Chondrocyte (in vitro differentiated cells): ENCODE data around the gene MBNL1. TPM values are rescaled to one million over a fixed set of nuclear protein-coding genes. Genes with fewer than 3 reads are reported as not detected.

Experiments
- DNase-seq: peaks from one replicate; pipeline ENCODE4 v3.0.0; 2021; ENCODE audit warnings: mixed read lengths, low spot score
- H3K27ac Mint-ChIP-seq: one replicate; pipeline ENCODE4 v1.8.0; 2021; ENCODE audit warnings: mild to moderate bottlenecking, moderate library complexity, mixed read lengths; ENCODE audit not compliant: unreplicated experiment
- H3K27me3 Mint-ChIP-seq: 2 replicates; pipeline ENCODE4 v1.8.0; 2021; ENCODE audit warnings: low read depth, mixed read lengths
- H3K36me3 Mint-ChIP-seq: 2 replicates; pipeline ENCODE4 v1.8.0; 2021; ENCODE audit warnings: low read depth, mixed read lengths
- H3K4me1 Mint-ChIP-seq: 2 replicates; pipeline ENCODE4 v1.8.0; 2021; ENCODE audit warnings: low read depth, mild to moderate bottlenecking, mixed read lengths
- H3K4me3 Mint-ChIP-seq: one replicate; pipeline ENCODE4 v1.8.0; 2021; ENCODE audit warnings: mild to moderate bottlenecking, moderate library complexity, mixed read lengths; ENCODE audit not compliant: unreplicated experiment
- H3K9me3 Mint-ChIP-seq: 2 replicates; pipeline ENCODE4 v1.8.0; 2021; ENCODE audit warnings: low read depth, mixed read lengths
- total RNA-seq: library from RNA; stranded (reverse); gene quantifications from 3 replicates; pipeline ENCODE4 v1.2.1, GENCODE V29; 2021
- TF ChIP-seq, protein P1 (sequence below): fragments of 200-600 bp; sonication (generic); IDR thresholded peaks from 2 replicates; pipeline ENCODE4 v1.5.0; 2021; ENCODE audit warnings: antibody characterized with exemption, mild to moderate bottlenecking, moderate library complexity

Gene MBNL1
- total RNA-seq, 1 donor from 2014 or later, result 166 TPM

DNA sequence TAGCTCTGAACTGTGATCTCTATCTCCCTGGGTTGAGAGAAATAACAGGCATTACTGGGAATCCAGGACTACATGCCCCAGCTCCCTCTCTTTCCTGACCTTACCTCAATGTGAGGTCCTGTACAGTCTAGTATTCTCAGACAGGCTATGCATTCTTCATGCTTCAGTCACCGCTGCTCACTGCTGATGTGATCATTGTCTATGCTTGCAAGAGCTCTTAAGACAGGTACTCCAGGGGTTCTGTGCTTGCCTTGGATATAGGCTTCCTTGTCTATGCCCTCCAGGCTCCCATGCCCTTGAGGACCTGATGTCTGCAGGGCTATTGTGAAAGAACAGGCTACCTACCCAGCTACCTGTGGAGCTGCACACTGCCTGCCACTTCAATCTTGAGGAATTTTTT lies 183.6 kb downstream of the MBNL1 start:
- Mint-ChIP-seq H3K27ac (no peak overlapping the region), H3K4me1 (peaks cover 7% of the 10 kb centered on the region), H3K9me3 (no peaks in the 10 kb centered on the region), H3K4me3 (no peak overlapping the region), H3K36me3 (peaks cover 6% of the 10 kb centered on the region), H3K27me3 (no peaks in the 10 kb centered on the region)
- TF ChIP-seq, protein P1, sequence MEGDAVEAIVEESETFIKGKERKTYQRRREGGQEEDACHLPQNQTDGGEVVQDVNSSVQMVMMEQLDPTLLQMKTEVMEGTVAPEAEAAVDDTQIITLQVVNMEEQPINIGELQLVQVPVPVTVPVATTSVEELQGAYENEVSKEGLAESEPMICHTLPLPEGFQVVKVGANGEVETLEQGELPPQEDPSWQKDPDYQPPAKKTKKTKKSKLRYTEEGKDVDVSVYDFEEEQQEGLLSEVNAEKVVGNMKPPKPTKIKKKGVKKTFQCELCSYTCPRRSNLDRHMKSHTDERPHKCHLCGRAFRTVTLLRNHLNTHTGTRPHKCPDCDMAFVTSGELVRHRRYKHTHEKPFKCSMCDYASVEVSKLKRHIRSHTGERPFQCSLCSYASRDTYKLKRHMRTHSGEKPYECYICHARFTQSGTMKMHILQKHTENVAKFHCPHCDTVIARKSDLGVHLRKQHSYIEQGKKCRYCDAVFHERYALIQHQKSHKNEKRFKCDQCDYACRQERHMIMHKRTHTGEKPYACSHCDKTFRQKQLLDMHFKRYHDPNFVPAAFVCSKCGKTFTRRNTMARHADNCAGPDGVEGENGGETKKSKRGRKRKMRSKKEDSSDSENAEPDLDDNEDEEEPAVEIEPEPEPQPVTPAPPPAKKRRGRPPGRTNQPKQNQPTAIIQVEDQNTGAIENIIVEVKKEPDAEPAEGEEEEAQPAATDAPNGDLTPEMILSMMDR, result no peak
- no peak for DNase-seq

DNA sequence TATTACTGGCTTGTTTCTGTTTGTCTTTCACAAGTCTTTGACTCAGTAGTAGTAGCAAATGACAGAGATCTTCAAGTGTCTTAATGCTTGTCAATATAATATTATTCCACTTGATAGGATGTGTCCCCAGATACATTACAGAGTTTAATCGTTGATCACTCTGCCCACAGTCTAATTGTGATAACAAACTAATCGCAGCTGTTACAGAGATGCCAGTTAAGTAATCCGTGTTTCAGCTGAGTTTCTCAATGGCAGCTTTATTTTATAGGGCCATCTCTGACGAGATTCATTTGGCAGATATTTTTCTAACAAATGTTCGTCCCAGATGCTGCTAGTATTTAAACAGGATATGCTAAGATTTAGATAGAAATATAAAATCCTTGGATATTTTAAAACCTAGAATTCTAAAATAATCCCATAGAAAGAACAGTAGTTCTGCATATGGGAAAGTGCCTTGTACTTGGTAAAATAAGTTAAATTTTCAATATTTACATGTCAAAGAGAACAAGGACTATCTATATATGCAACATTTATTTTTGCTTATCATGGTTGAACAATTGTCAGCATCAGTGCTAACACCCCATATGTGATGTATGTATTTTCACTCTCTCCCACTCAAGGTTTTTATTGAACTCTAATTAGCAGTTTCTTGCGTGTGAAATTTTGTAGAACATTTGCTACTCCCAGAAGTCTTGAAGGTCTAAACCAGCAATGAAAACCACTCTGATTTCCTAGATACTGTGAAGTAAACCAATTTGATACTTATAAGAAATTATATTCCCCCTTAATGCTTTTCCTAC lies 185.5 kb downstream of the MBNL1 start:
- no peaks in the 10 kb centered on the region for H3K9me3 Mint-ChIP-seq
- TF ChIP-seq, protein P1, result no peak
- peaks cover 9% of the 10 kb centered on the region for H3K36me3 Mint-ChIP-seq
- no peak overlapping the region for H3K27ac Mint-ChIP-seq
- DNase-seq, result no peak
- no peaks in the 10 kb centered on the region for H3K27me3 Mint-ChIP-seq
- no peak overlapping the region for H3K4me3 Mint-ChIP-seq
- H3K4me1 Mint-ChIP-seq, result peaks cover 4% of the 10 kb centered on the region

DNA sequence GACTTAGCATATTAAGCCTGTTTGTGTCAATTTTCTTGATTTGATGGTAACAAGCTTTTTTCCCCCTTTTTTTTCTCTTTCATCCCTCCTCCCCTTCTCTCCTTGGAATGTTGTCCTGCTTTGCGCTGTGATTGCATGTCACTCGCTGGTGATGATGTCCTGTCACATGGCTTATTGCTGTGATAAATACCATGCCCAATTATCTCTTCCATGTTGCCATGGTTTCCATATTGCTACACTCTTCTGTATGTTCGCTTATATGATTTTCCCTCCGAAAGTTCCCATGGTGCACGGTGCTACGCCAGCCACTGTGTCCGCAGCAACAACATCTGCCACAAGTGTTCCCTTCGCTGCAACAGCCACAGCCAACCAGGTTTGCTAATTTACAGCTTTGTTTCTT lies 187.3 kb downstream of the MBNL1 start:
- Mint-ChIP-seq H3K9me3 (no peaks in the 10 kb centered on the region), H3K27ac (no peak overlapping the region), H3K27me3 (no peaks in the 10 kb centered on the region), H3K36me3 (peaks cover 12% of the 10 kb centered on the region), H3K4me1 (peaks cover 4% of the 10 kb centered on the region), H3K4me3 (no peak overlapping the region)
- TF ChIP-seq, protein P1, result no peak
- DNase-seq, result no peak

DNA sequence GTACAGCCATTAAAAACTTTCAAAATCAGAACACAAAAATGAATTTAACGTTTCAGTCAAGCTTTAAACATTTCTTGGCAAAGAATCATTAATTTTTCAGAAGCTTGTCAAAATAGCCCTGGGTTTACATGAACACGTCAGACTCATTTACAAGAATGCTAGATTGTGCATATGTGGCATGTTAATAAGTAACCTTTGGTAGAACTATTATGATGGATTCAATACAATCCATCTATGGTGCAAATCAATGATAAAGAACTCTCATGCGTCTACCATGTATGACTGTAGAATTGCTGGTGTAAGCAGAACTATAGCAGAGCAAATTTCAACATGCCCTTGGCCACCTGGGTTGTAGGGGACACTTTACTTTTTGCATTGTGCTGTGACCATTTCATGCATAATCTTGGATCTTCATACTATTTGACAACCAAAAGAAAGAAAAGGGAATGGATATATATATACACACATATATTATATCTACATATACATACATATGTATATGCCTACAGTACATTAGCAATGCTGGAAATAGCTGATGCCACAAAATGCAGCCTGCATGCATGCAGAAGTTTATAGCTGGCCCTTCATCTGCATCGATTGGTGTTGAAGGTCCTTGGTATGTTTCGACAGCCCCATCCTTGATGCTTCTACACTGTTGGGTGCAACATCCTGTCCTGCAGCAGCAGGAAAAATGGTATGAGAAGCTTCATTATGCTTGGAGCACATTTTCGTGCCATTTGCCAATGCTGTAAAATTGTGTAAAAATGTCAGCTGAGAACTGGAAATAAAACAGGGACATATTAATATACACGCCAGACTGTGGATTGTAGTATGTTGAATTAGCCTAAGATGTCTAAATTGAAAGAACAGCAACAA lies 189.0 kb downstream of the MBNL1 start:
- no peaks in the 10 kb centered on the region for H3K27me3 Mint-ChIP-seq
- H3K4me3 Mint-ChIP-seq, result no peak overlapping the region
- no peaks in the 10 kb centered on the region for H3K9me3 Mint-ChIP-seq
- DNase-seq, result no peak
- H3K4me1 Mint-ChIP-seq, result peaks cover under 1% of the 10 kb centered on the region
- TF ChIP-seq, protein P1, result no peak
- H3K36me3 Mint-ChIP-seq, result peaks cover 11% of the 10 kb centered on the region
- no peak overlapping the region for H3K27ac Mint-ChIP-seq

DNA sequence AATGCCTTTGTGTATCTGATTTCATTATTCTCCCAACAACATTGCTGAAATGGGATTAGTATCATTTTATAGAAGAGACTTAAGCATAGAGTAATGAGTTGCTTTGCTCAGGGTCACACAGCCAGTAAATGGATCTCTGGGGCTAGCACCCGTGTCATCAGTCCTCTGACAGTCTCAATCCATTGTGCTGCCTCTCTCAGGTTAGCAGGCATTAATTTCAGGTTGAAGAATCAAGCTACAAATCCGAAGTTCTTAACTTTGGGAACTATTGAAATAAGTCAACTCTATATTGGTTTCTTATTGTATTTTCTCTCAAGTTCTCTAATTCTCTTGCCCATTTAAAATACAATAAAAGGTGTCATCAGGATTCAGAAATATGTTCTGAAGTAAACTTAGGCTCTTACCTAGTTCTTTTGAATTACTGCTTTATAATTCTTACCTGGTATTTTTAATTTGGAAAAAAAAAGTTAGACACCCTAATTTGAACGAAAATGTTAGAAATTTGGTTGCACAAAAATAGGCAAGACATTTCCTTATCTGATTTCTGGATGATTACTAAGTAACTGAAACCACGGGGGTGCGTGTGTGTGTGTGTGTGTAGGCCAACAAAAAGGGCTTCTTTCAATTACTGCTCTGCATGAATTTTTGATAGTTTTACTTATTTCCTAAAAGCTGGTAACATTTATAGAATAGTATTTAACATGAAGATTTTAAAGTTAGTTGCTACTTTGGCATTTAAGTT lies 189.8 kb downstream of the MBNL1 start:
- no peaks in the 10 kb centered on the region for H3K9me3 Mint-ChIP-seq
- TF ChIP-seq, protein P1, result no peak
- H3K4me3 Mint-ChIP-seq, result no peak overlapping the region
- DNase-seq, result no peak
- H3K4me1 Mint-ChIP-seq, result peaks cover 8% of the 10 kb centered on the region
- no peak overlapping the region for H3K27ac Mint-ChIP-seq
- H3K27me3 Mint-ChIP-seq, result no peaks in the 10 kb centered on the region
- peaks cover 15% of the 10 kb centered on the region for H3K36me3 Mint-ChIP-seq
